ENCODE results near the gene PRR35. TPM values are rescaled to one million over a fixed set of nuclear protein-coding genes. Genes with fewer than 3 reads are reported as not detected.

PRR35 gene
- total and polyA plus RNA-seq, 8 donors = 0.09 to 1.0 (median 0.66) TPM

DNA sequence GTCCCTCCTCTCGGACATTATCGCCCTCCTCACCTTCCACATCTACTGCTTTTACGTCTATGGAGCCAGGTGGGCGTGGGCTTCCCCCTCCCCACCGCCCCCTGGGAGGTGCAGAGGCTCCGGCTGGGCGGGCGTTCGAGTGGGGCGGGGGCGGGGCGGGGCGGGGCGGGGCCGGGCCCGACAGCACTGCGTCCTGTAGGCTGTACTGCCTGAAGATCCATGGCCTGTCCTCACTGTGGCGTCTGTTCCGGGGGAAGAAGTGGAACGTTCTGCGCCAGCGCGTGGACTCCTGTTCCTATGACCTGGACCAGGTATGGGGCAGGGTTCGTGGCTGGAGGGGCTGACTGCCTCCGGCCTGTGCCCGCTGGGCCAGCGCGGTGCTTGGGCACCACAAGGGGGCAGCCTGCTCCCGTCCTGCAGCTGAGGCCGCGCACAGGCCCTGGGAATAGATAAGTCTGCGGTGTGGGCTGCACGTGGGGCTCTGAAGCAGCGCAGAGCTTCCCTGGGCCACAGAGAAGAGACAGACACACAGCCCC, 18.7 kb downstream of the PRR35 start:
- Histone ChIP-seq H3K27ac (no peak overlapping the region), H3K36me3 (peaks cover 0 to 7% (median 0%) of the 10 kb centered on the region in 3 donors), H3K9me3 (no peaks in the 10 kb centered on the region), H3K4me1 (peaks cover 0 to 19% (median 16%) of the 10 kb centered on the region in 3 donors), H3K27me3 (no peaks in the 10 kb centered on the region), H3K4me3 (peak overlapping the region in 1 of 4 donors; percentile 18)
- FAIRE-seq (no peak), ATAC-seq (peak; percentile 52 to 74 (median 66)), DNase-seq (peak; percentile 64 to 95 (median 84))
- intact Hi-C loops (cut with DNase I) = loop anchor here in 1 of 3 donors (5.0 kb wide), 1 partner anchor 83 kb away; no protein-coding TSS in a partner anchor
- TF ChIP-seq, protein P1, sequence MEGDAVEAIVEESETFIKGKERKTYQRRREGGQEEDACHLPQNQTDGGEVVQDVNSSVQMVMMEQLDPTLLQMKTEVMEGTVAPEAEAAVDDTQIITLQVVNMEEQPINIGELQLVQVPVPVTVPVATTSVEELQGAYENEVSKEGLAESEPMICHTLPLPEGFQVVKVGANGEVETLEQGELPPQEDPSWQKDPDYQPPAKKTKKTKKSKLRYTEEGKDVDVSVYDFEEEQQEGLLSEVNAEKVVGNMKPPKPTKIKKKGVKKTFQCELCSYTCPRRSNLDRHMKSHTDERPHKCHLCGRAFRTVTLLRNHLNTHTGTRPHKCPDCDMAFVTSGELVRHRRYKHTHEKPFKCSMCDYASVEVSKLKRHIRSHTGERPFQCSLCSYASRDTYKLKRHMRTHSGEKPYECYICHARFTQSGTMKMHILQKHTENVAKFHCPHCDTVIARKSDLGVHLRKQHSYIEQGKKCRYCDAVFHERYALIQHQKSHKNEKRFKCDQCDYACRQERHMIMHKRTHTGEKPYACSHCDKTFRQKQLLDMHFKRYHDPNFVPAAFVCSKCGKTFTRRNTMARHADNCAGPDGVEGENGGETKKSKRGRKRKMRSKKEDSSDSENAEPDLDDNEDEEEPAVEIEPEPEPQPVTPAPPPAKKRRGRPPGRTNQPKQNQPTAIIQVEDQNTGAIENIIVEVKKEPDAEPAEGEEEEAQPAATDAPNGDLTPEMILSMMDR (IDR thresholded peaks at IDR 0.05) = peak; percentile 64 to 85 (median 78)
- 34 to 38% methylated on average over 31 to 34 of the region's 34 CpGs for WGBS, 2 donors

GRCh38 chr16:580141-580945, 20.1 kb downstream of the PRR35 start:
- WGBS, 2 donors = 42 to 44% methylated on average over 27 of the region's 27 CpGs
- peak in 5 of 6 donors; percentile 82 to 89 (median 86) for DNase-seq
- intact Hi-C loops (cut with DNase I) = no loop called here
- peaks cover 0 to 19% (median 16%) of the 10 kb centered on the region in 3 donors for H3K4me1 ChIP-seq
- ATAC-seq = peak; percentile 54 to 72 (median 63)
- FAIRE-seq = no peak
- peak overlapping the region; percentile 66 to 80 (median 74) for H3K27ac ChIP-seq
- H3K36me3 ChIP-seq = no peaks in the 10 kb centered on the region
- no peaks in the 10 kb centered on the region for H3K27me3 ChIP-seq
- TF ChIP-seq, protein P1 (IDR thresholded peaks at IDR 0.05) = no peak
- no peaks in the 10 kb centered on the region for H3K9me3 ChIP-seq
- peak overlapping the region in 2 of 4 donors; percentile 21 to 30 for H3K4me3 ChIP-seq

DNA sequence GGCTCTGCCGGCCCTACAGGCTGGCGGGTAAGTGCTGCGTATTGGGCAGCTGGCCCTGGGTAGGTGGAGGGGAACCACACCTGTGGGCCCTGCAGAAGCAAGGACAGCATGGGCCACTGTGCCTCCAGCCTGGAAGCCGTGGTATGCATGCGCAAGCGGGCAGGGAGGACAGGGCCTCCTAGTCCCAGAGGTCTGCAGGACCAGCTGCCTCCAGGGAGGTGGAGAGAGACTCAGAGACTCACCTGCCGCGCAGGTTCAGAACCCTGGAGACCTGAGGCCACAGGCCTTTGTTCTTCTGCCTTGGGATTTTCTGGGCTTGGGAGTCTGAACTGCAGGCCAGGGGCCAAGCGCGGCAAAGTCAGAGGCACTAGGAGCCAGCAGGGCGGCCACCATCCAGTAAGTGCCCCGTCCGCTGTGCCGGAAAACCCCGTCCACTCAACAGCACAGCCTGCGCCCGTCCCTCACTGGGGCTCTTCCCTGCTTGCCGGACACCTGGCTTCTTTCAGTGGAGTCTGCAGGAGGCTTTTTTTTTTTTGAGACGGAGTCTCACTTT, 20.8 kb downstream of the PRR35 start:
- H3K27me3 ChIP-seq = no peaks in the 10 kb centered on the region
- peak overlapping the region in 2 of 4 donors; percentile 21 to 30 for H3K4me3 ChIP-seq
- peaks cover 0 to 22% (median 16%) of the 10 kb centered on the region in 3 donors for H3K4me1 ChIP-seq
- H3K36me3 ChIP-seq = no peaks in the 10 kb centered on the region
- intact Hi-C loops (cut with DNase I) = no loop called here
- DNase-seq = peak in 4 of 6 donors; percentile 51 to 86 (median 55)
- WGBS, 2 donors = 40 to 50% methylated on average over 18 to 19 of the region's 19 CpGs
- peak; percentile 6 to 27 (median 18) for ATAC-seq
- H3K27ac ChIP-seq = peak overlapping the region; percentile 66 to 80 (median 74)
- FAIRE-seq = no peak
- TF ChIP-seq, protein P1 (IDR thresholded peaks at IDR 0.05) = no peak
- H3K9me3 ChIP-seq = no peaks in the 10 kb centered on the region

GRCh38 chr16:582218-582613, 22.0 kb downstream of the PRR35 start:
- 42 to 51% methylated on average over 18 of the region's 18 CpGs for WGBS, 2 donors
- TF ChIP-seq, protein P1 (IDR thresholded peaks at IDR 0.05) = no peak
- H3K9me3 ChIP-seq = no peaks in the 10 kb centered on the region
- H3K4me3 ChIP-seq = peak overlapping the region in 2 of 4 donors; percentile 26 to 30
- intact Hi-C loops (cut with DNase I) = no loop called here
- FAIRE-seq (no peak), ATAC-seq (no peak), DNase-seq (peak in 3 of 6 donors; percentile 49 to 87 (median 74))
- no peaks in the 10 kb centered on the region for H3K36me3 ChIP-seq
- peak overlapping the region in 3 of 4 donors; percentile 45 to 61 (median 60) for H3K27ac ChIP-seq
- peaks cover 5 to 30% (median 16%) of the 10 kb centered on the region in 3 donors for H3K4me1 ChIP-seq
- H3K27me3 ChIP-seq = no peaks in the 10 kb centered on the region
